22Rv1 (cell line): ENCODE measurements around the gene ADAMTS9.

ENCODE experiments used
- ZFX ChIP-seq: fragments of 450-650 bp; IDR thresholded peaks from 2 replicates; pipeline ENCODE4 v1.6.1; 2017; ENCODE audit warnings: antibody characterized with exemption, borderline replicate concordance
- TF ChIP-seq, protein P1 (sequence below): fragments of 450-650 bp; IDR thresholded peaks from 2 replicates; pipeline ENCODE4 v1.5.1; 2017; ENCODE audit warnings: mild to moderate bottlenecking

DNA sequence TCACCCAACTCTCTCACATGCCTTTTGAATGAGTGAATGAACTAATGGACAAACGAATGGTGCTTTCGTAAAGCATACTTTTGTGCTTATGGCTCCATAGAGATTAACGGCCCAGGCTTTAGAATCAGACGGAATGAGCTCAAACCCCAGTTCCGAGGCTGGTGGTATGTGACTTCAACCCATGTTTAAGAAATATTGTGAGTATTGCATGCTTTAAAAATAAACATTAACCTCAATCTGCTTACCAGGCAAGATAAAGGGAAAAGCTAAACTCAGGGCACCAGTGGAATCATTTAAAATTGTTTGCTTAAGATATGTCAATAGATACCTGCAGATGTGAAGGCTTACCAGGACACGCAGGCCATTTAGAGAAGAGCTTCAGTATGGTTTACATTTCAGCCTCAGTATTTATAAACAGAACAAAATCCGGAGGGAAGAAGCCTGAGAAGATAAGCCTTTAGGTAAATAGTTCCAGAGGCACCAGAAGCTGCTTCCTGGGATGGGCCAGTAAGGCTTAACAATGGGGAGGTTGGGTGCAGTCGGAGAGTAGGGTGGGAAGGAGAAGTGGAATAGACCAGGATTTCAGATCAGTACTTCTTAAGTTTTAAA lies 186.4 kb downstream of the ADAMTS9 start:
- TF ChIP-seq, protein P1, sequence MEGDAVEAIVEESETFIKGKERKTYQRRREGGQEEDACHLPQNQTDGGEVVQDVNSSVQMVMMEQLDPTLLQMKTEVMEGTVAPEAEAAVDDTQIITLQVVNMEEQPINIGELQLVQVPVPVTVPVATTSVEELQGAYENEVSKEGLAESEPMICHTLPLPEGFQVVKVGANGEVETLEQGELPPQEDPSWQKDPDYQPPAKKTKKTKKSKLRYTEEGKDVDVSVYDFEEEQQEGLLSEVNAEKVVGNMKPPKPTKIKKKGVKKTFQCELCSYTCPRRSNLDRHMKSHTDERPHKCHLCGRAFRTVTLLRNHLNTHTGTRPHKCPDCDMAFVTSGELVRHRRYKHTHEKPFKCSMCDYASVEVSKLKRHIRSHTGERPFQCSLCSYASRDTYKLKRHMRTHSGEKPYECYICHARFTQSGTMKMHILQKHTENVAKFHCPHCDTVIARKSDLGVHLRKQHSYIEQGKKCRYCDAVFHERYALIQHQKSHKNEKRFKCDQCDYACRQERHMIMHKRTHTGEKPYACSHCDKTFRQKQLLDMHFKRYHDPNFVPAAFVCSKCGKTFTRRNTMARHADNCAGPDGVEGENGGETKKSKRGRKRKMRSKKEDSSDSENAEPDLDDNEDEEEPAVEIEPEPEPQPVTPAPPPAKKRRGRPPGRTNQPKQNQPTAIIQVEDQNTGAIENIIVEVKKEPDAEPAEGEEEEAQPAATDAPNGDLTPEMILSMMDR, result no peak
- no peak for TF ChIP-seq ZFX
